Retinal pigment epithelial cell (primary cell): ENCODE results near the gene PUS10.

Source experiments
- DNase-seq: peaks from one replicate; pipeline ENCODE4 v3.0.0-alpha.2; 2010; ENCODE audit warnings: low read depth
- H3K4me3 ChIP-seq: 2 replicates; pipeline ENCODE4 v1.5.1; 2011; ENCODE audit warnings: mild to moderate bottlenecking, low read length, control low read depth, moderate library complexity
- TF ChIP-seq, protein P1 (sequence below): conservative IDR thresholded peaks from 2 replicates; pipeline ENCODE4 v1.5.1; 2011; ENCODE audit warnings: low read depth, low read length, control low read depth, inconsistent platforms

PUS10 gene

DNA sequence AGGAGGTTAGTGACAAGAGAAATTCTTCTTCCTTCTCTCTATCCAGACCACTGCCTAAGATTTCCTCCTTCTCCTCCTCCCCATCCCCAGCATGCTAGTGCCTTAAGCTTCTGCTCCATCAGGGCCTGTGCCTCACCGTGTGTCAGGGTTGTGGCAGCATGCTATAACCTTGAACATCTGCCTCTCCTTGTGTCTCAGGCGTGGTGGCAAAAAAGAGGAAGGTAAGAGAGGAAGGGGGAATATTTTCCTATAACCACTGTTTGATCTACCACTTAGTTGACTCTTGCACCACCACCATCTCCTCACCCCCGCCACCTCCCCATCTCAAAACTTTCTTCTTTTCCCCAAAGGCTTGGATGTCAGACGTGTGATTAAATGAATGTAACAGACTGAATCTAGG is 38.8 kb downstream of the PUS10 start:
- no peak overlapping the region for H3K4me3 ChIP-seq
- no peak for DNase-seq
- TF ChIP-seq, protein P1, sequence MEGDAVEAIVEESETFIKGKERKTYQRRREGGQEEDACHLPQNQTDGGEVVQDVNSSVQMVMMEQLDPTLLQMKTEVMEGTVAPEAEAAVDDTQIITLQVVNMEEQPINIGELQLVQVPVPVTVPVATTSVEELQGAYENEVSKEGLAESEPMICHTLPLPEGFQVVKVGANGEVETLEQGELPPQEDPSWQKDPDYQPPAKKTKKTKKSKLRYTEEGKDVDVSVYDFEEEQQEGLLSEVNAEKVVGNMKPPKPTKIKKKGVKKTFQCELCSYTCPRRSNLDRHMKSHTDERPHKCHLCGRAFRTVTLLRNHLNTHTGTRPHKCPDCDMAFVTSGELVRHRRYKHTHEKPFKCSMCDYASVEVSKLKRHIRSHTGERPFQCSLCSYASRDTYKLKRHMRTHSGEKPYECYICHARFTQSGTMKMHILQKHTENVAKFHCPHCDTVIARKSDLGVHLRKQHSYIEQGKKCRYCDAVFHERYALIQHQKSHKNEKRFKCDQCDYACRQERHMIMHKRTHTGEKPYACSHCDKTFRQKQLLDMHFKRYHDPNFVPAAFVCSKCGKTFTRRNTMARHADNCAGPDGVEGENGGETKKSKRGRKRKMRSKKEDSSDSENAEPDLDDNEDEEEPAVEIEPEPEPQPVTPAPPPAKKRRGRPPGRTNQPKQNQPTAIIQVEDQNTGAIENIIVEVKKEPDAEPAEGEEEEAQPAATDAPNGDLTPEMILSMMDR, result no peak

DNA sequence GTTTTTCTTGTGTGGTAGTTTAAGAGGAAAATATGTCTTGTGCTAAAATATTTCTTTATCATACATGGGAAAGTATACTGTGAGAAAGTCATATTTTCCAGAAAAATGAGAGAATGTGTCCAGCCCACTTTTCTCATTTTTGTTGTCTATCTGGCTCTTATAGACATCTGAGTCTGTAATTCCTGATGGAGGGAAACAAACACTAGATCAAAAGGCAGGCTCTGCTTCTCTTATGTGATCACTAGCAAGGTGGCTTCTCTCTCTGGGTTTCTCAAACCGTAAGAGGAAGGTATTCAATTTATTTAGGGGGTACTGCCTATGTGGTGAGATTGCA is 40.5 kb downstream of the PUS10 start:
- no peak overlapping the region for H3K4me3 ChIP-seq
- TF ChIP-seq, protein P1, result no peak

DNA sequence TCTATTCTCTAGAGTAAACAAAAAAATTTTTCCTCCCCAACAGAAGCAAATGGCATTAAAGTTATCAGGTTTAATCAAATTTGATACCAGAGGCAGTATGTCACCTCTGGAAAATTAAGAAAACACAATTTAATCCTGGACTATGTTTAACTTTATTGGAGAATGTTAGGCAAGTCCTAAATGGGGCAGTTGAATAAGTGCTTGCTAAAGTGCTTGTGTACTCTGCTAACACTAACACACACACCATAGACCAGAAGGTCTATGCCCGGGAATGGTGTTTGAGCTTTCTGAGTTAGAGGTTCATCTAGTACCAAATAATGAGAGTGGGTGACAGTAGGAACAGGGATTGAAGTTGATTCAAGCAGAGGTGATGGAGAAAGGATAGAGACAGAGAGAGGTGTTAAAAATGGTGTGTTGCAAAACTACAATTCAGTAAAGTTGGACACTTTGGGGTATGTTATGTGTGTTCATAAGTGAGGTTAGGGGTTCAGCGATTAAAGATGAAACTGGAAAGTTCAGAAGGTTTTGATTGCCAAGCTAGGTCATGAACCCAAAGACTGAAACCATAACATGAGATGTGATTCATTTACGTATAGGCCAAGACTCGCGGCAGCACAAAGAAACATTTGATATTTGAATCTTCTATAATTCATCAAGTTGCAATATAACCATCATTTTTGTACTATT is 41.0 kb downstream of the PUS10 start:
- DNase-seq, result no peak
- TF ChIP-seq, protein P1, result no peak
- H3K4me3 ChIP-seq, result no peak overlapping the region

More for the DNA sequence above, 40.5 kb downstream of the PUS10 start:
- no peak for DNase-seq

DNA sequence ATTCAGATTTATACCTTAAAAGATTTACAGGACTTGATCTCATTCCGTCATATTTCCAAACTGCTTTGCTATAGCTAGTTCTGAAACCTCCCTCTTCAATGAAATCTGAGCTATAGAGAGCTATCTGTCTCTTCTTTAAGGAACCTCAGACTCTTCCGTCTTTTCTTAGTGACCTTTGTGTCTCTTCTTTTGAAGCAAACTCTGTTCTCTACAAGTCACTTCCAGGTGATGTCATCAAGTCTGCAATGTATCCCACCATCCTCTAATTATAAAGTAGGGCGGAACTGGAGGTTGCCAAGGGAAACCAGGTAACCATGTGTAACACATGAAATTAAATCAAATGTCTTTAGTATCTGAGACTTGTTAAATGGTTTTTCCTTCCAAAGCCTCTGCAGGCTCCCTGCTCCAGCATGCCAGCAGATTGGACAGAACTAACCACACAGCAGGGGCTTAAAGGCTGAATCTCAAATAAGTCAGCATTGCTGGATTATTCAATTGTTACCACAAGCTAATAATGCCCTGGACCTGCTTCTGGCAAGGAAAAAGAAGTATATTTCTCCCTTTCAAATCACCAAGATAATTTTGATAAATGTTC is 41.7 kb downstream of the PUS10 start:
- TF ChIP-seq, protein P1, result no peak
- no peak overlapping the region for H3K4me3 ChIP-seq
- DNase-seq, result no peak

DNA sequence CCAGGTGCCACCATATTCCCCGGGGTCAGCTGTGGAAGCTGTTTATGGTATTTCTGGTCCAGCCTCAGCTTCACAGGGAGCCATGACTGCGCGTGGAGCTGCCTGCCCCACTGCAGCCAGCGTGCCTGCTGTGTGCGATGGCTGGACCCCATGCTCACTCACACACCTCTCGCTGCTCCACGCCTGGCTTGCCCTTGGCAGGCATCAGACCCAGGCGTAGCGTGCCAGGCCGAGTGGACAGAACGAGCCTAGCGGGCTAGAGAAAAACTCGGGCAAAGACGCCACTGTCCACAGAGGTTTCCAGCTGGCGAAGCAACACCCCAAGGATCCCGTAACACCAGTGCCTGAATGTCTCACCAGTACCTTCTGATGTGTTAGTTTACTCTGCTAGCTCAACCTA is 43.4 kb downstream of the PUS10 start:
- DNase-seq, result no peak
- TF ChIP-seq, protein P1, result no peak

DNA sequence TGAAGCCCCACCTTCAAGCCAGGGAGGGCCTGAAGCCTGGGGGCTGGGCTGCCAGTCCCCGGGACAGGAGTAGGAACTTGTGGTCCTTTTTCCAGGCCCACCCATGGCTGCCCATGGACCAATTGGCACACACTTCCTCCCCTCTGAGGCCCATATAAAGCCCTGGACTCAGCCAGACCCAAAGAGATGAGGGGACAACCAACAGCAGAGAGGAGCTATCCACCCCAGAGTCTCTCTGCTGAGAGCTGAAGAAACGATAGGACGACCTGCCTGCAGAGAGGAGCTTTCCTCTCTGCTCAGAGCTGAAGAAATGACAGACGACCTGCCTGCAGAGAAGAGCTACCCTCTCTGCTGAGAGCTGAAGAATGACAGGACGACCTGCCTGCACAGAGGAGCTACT is 44.4 kb downstream of the PUS10 start:
- no peak overlapping the region for H3K4me3 ChIP-seq
- DNase-seq, result no peak
- TF ChIP-seq, protein P1, result no peak

More for the DNA sequence above, 43.4 kb downstream of the PUS10 start:
- H3K4me3 ChIP-seq, result no peak overlapping the region
